Activated CD4-positive, alpha-beta T cell treated with anti-CD3 and anti-CD28 coated beads for 1 hour (primary cell): ENCODE results near the gene WASHC3.

Experiments
- DNase-seq: peaks from one replicate; pipeline ENCODE4 v3.0.0-alpha.2; 2020

WASHC3 gene

GRCh38 chr12:101967506-101967905 is 94.3 kb downstream of the WASHC3 start:
- no peak for DNase-seq

DNA sequence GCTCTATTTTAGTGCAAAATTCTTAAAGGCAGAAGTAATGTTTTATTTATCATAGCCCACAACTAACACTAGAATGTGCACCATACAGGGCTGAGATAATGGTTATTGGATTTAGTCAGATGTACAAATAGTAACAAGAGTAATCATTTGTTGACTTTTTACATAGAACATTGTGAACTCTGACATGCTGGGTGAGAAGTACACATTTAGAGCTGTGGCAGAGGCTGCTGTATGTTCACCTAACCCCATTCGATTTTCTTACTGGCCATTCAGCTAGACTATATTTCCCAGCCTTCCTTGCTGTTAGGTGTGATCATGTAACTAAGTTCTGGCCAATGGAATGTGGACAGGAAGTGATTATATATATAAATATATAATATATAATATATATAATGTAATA is 95.3 kb downstream of the WASHC3 start:
- no peak for DNase-seq

- DNase-seq, result no peak
Measured at GRCh38 chr12:101963697-101964096, 98.1 kb downstream of the WASHC3 start.
